HepG2 (cell line): ENCODE data around the gene CREBRF. TPM values are rescaled to one million over a fixed set of nuclear protein-coding genes. Genes with fewer than 3 reads are reported as not detected.
A peak's percentile ranks its signal among the peaks of the same experiment; 100 is the strongest.

Source experiments
- CEBPB ChIP-seq: IDR thresholded peaks from 2 replicates; pipeline ENCODE4 v1.6.1; 2011; ENCODE audit warnings: low read depth, low read length, improper control_type of control experiment, borderline replicate concordance
- KDM5A ChIP-seq: fragments of 200-600 bp; sonication (generic); IDR thresholded peaks from 2 replicates; pipeline ENCODE4 v1.7.0; 2018; ENCODE audit warnings: antibody characterized with exemption, mild to moderate bottlenecking, low read length, borderline replicate concordance
- RAD51 ChIP-seq: fragments of 450-650 bp; IDR thresholded peaks from 2 replicates; pipeline ENCODE4 v1.6.1; 2016; ENCODE audit warnings: borderline replicate concordance
- TCF7 ChIP-seq: sonication (generic); IDR thresholded peaks from 2 replicates; pipeline ENCODE4 v1.6.1; 2016; ENCODE audit warnings: antibody characterized with exemption, low read depth
- ZEB1 ChIP-seq: IDR thresholded peaks from 2 replicates; pipeline ENCODE4 v1.6.1; 2012; ENCODE audit warnings: mild to moderate bottlenecking, low read depth, inconsistent platforms; ENCODE audit not compliant: insufficient replicate concordance
- ZNF205 ChIP-seq: IDR thresholded peaks from 2 replicates; pipeline ENCODE4 v1.6.1; 2018; ENCODE audit warnings: missing biosample characterization, missing genetic modification reagents
- ZNF296 ChIP-seq: sonication (generic); formaldehyde crosslinking; conservative IDR thresholded peaks from 2 replicates; pipeline ENCODE4 v1.5.0; 2020; ENCODE audit warnings: mild to moderate bottlenecking, missing genetic modification reagents
- ZNF530 ChIP-seq: sonication (generic); formaldehyde crosslinking; IDR thresholded peaks from 2 replicates; pipeline ENCODE4 v1.5.0; 2020; ENCODE audit warnings: low read depth, mild to moderate bottlenecking, missing genetic modification reagents
- ZNF558 ChIP-seq: sonication (generic); formaldehyde crosslinking; IDR thresholded peaks from 2 replicates; pipeline ENCODE4 v1.9.0; 2022; ENCODE audit warnings: mild to moderate bottlenecking, missing genetic modification reagents, borderline replicate concordance
- ZNF569 ChIP-seq: sonication (generic); formaldehyde crosslinking; IDR thresholded peaks from 2 replicates; pipeline ENCODE4 v1.5.0; 2020; ENCODE audit warnings: mild to moderate bottlenecking, missing genetic modification reagents, moderate library complexity, borderline replicate concordance
- polyA plus RNA-seq, 8 experiments: library from polyadenylated mRNA; depleted of rRNA in 3 of 8; stranded (reverse) in 7 of 8; unstranded in 1 of 8; fragments of >200 nt; fragmentation: Illumina TruSeq in 4 of 8; extraction: Trizol in 4 of 8; gene quantifications; 2 replicates each; pipeline versions ENCODE4 v1.2.1 to v1.2.3, GENCODE V29; 2011 to 2016; ENCODE audit warnings: low read depth in 4 of 8, missing spikeins in 1 of 8, mixed read lengths in 1 of 8; ENCODE audit not compliant: insufficient read depth in 1 of 8
- total RNA-seq, 5 experiments: library from RNA; depleted of rRNA; stranded (reverse); fragments of >200 nt; fragmentation: Illumina TruSeq; extraction: Trizol; gene quantifications; 2 replicates each; pipeline ENCODE4 v1.2.3, GENCODE V29; 2016; ENCODE audit warnings: low read depth in 1 of 5
- TF ChIP-seq, protein P1 (sequence below), 2 experiments: sonication (generic) in 1 of 2; formaldehyde crosslinking in 1 of 2; IDR thresholded peaks; 2 replicates each; pipeline versions ENCODE4 v1.4.0 to v1.6.1; 2018 to 2020; ENCODE audit warnings: missing genetic modification reagents in 2 of 2, borderline replicate concordance in 1 of 2, low read depth in 1 of 2, mild to moderate bottlenecking in 1 of 2, missing biosample characterization in 1 of 2
- TF ChIP-seq, protein P2 (sequence below): sonication (generic); formaldehyde crosslinking; IDR thresholded peaks from 2 replicates; pipeline ENCODE4 v1.5.1; 2020; ENCODE audit warnings: missing genetic modification reagents, mild to moderate bottlenecking, borderline replicate concordance
- TF ChIP-seq, protein P3 (sequence below): sonication (generic); formaldehyde crosslinking; IDR thresholded peaks from 2 replicates; pipeline ENCODE4 v1.4.0; 2020; ENCODE audit warnings: mild to moderate bottlenecking, missing genetic modification reagents
- TF ChIP-seq, protein P4 (sequence below): sonication (generic); formaldehyde crosslinking; IDR thresholded peaks from 2 replicates; pipeline ENCODE4 v1.9.0; 2021; ENCODE audit warnings: mild to moderate bottlenecking, missing genetic modification reagents

Gene CREBRF
- total and polyA plus RNA-seq, 2 of the 13 experiments (the other 11 are each of a cell fraction or from before 2014, with no cell fraction given) = 4.5 to 10.2 TPM

DNA sequence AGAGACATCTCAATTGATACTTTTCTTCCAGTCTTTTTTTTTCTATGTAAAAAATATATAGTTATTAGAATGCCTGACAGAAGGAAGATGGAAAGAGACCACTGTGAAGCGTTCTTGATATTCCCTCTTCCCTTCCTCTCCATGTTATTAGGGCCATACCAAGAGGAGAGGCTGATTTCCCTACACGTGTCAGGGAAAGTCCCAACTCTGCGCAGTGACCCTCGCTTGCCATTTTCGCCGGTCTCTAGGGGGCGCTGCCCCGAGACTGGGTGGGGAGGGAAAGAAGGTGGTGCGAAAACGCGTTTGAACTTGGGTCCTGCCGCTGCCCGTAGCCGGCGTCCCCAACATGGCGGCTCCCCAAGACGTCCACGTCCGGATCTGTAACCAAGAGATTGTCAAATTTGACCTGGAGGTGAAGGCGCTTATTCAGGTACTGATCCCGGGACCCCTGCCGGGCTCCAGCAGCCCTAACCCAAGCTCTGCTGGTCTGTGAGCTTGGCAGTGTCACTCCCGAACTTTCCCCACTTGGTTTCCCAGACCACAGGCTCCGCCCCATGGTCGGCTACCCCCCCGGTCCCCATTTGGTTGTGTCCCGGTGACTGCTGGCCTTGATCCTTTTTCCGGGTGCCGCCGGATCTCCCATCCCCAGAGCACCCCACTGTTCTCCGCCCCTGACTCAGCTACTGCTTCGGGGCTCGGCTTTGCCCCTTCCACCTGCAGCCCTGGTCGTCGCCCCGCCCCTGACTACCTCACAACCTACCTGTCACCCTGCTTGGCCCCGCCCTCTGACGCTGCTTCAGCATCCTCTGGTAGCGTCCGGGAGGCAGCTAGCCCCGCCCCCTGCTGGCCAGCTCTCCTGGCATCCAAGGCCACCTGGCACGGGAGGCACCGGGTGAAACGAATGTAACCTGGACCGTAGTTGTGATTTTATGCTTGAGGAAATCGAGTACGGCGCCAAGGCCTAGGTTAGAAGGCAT is 88.3 kb downstream of the CREBRF start, which contains the start of gene BNIP1 (continued):
- TF ChIP-seq, protein P1, sequence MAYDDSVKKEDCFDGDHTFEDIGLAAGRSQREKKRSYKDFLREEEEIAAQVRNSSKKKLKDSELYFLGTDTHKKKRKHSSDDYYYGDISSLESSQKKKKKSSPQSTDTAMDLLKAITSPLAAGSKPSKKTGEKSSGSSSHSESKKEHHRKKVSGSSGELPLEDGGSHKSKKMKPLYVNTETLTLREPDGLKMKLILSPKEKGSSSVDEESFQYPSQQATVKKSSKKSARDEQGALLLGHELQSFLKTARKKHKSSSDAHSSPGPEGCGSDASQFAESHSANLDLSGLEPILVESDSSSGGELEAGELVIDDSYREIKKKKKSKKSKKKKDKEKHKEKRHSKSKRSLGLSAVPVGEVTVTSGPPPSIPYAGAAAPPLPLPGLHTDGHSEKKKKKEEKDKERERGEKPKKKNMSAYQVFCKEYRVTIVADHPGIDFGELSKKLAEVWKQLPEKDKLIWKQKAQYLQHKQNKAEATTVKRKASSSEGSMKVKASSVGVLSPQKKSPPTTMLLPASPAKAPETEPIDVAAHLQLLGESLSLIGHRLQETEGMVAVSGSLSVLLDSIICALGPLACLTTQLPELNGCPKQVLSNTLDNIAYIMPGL (CRISPR knock-in tag; IDR thresholded peaks at IDR 0.05; ENCODE audit: borderline replicate concordance in 1 of 2, low read depth in 1 of 2) = peak; percentile 91 to 93
- TF ChIP-seq, protein P2, sequence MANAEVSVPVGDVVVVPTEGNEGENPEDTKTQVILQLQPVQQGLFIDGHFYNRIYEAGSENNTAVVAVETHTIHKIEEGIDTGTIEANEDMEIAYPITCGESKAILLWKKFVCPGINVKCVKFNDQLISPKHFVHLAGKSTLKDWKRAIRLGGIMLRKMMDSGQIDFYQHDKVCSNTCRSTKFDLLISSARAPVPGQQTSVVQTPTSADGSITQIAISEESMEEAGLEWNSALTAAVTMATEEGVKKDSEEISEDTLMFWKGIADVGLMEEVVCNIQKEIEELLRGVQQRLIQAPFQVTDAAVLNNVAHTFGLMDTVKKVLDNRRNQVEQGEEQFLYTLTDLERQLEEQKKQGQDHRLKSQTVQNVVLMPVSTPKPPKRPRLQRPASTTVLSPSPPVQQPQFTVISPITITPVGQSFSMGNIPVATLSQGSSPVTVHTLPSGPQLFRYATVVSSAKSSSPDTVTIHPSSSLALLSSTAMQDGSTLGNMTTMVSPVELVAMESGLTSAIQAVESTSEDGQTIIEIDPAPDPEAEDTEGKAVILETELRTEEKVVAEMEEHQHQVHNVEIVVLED (CRISPR knock-in tag) = peak; percentile 59; the same call in 1 of the 2 replicates
- TF ChIP-seq ZNF205 (CRISPR knock-in tag) (peak; percentile 37; the same call in 1 of the 2 replicates), TCF7 (no peak), ZNF569 (CRISPR knock-in tag) (0 out of 2 replicates have a peak, but pooled peaks have one; percentile 58), ZNF558 (CRISPR knock-in tag) (no peak), CEBPB (no peak), RAD51 (no peak), KDM5A (peak; percentile 97), ZNF296 (CRISPR knock-in tag) (no peak), ZEB1 (peak; percentile 94), ZNF530 (CRISPR knock-in tag) (no peak)
- TF ChIP-seq, protein P3, sequence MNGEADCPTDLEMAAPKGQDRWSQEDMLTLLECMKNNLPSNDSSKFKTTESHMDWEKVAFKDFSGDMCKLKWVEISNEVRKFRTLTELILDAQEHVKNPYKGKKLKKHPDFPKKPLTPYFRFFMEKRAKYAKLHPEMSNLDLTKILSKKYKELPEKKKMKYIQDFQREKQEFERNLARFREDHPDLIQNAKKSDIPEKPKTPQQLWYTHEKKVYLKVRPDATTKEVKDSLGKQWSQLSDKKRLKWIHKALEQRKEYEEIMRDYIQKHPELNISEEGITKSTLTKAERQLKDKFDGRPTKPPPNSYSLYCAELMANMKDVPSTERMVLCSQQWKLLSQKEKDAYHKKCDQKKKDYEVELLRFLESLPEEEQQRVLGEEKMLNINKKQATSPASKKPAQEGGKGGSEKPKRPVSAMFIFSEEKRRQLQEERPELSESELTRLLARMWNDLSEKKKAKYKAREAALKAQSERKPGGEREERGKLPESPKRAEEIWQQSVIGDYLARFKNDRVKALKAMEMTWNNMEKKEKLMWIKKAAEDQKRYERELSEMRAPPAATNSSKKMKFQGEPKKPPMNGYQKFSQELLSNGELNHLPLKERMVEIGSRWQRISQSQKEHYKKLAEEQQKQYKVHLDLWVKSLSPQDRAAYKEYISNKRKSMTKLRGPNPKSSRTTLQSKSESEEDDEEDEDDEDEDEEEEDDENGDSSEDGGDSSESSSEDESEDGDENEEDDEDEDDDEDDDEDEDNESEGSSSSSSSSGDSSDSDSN (CRISPR knock-in tag) = peak; percentile 41
- TF ChIP-seq, protein P4, sequence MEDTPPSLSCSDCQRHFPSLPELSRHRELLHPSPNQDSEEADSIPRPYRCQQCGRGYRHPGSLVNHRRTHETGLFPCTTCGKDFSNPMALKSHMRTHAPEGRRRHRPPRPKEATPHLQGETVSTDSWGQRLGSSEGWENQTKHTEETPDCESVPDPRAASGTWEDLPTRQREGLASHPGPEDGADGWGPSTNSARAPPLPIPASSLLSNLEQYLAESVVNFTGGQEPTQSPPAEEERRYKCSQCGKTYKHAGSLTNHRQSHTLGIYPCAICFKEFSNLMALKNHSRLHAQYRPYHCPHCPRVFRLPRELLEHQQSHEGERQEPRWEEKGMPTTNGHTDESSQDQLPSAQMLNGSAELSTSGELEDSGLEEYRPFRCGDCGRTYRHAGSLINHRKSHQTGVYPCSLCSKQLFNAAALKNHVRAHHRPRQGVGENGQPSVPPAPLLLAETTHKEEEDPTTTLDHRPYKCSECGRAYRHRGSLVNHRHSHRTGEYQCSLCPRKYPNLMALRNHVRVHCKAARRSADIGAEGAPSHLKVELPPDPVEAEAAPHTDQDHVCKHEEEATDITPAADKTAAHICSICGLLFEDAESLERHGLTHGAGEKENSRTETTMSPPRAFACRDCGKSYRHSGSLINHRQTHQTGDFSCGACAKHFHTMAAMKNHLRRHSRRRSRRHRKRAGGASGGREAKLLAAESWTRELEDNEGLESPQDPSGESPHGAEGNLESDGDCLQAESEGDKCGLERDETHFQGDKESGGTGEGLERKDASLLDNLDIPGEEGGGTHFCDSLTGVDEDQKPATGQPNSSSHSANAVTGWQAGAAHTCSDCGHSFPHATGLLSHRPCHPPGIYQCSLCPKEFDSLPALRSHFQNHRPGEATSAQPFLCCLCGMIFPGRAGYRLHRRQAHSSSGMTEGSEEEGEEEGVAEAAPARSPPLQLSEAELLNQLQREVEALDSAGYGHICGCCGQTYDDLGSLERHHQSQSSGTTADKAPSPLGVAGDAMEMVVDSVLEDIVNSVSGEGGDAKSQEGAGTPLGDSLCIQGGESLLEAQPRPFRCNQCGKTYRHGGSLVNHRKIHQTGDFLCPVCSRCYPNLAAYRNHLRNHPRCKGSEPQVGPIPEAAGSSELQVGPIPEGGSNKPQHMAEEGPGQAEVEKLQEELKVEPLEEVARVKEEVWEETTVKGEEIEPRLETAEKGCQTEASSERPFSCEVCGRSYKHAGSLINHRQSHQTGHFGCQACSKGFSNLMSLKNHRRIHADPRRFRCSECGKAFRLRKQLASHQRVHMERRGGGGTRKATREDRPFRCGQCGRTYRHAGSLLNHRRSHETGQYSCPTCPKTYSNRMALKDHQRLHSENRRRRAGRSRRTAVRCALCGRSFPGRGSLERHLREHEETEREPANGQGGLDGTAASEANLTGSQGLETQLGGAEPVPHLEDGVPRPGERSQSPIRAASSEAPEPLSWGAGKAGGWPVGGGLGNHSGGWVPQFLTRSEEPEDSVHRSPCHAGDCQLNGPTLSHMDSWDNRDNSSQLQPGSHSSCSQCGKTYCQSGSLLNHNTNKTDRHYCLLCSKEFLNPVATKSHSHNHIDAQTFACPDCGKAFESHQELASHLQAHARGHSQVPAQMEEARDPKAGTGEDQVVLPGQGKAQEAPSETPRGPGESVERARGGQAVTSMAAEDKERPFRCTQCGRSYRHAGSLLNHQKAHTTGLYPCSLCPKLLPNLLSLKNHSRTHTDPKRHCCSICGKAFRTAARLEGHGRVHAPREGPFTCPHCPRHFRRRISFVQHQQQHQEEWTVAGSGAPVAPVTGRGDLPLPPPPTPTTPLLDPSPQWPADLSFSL (CRISPR knock-in tag) = no peak
